Tibial artery (tissue), 4 donors: Measurements from ENCODE around the gene CD207.

Experiments
- DNase-seq, 2 donors: peaks; one replicate each; pipeline ENCODE4 v3.0.0-alpha.2; 2019
- H3K27ac ChIP-seq, 2 donors: fragments of 200-600 bp; sonication (generic) in 1 of 2; 1 replicate in 1 of 2; 2 replicates in 1 of 2; pipeline ENCODE4 v1.5.1; 2018 to 2019; ENCODE audit warnings: mild to moderate bottlenecking in 1 of 2
- H3K27me3 ChIP-seq, 2 donors: fragments of 200-600 bp; sonication (generic) in 1 of 2; one replicate each; pipeline versions ENCODE4 v1.5.1 to v1.6.0; 2016 to 2019
- H3K36me3 ChIP-seq, 3 donors: fragments of 200-600 bp; sonication (generic) in 2 of 3; one replicate each; pipeline ENCODE4 v1.5.1; 2016 to 2019; ENCODE audit warnings: mild to moderate bottlenecking in 2 of 3
- H3K4me1 ChIP-seq, 4 donors: fragments of 200-600 bp; sonication (generic) in 2 of 4; 1 replicate in 3 of 4; 2 replicates in 1 of 4; pipeline ENCODE4 v1.5.1; 2016 to 2019
- H3K4me3 ChIP-seq, 2 donors: fragments of 200-600 bp; sonication (generic) in 1 of 2; 1 replicate in 1 of 2; 2 replicates in 1 of 2; pipeline ENCODE4 v1.5.1; 2018 to 2019; ENCODE audit warnings: mild to moderate bottlenecking in 2 of 2
- H3K9me3 ChIP-seq, 3 donors: fragments of 200-600 bp; sonication (generic) in 1 of 3; one replicate each; pipeline ENCODE4 v1.5.1; 2016 to 2019
- CTCF ChIP-seq, 2 experiments: fragments of 200-600 bp in 1 of 2; fragments of 450-650 bp in 1 of 2; IDR thresholded peaks; one replicate each; pipeline ENCODE4 v1.5.1; 2017 to 2019; ENCODE audit warnings: antibody characterized with exemption in 2 of 2, mild to moderate bottlenecking in 1 of 2, moderate library complexity in 1 of 2
- intact Hi-C: fragments of 100-400 bp; cut with DNase I; formaldehyde crosslinking; loops from one replicate; pipeline ENCODE4 v1.15.0; 2023; ENCODE audit warnings: low total_unique reads

The CD207 gene

GRCh38 chr2:70828914-70829824 lies 6.4 kb downstream of the CD207 start:
- H3K4me3 ChIP-seq = no peak overlapping the region
- H3K9me3 ChIP-seq = no peaks in the 10 kb centered on the region
- H3K27ac ChIP-seq = no peak overlapping the region
- intact Hi-C loops = no loop called here
- H3K27me3 ChIP-seq = no peaks in the 10 kb centered on the region
- peaks cover 0 to 11% (median 2%) of the 10 kb centered on the region in 4 donors for H3K4me1 ChIP-seq
- no peak for TF ChIP-seq CTCF (IDR thresholded peaks at IDR 0.05)
- H3K36me3 ChIP-seq = no peaks in the 10 kb centered on the region
- DNase-seq = peak in 1 of 2 donors; percentile 57

GRCh38 chr2:70828115-70828514 lies 7.5 kb downstream of the CD207 start:
- Histone ChIP-seq H3K4me3 (no peak overlapping the region), H3K27ac (no peak overlapping the region)
- intact Hi-C loops = no loop called here

GRCh38 chr2:70827388-70827787 lies 8.2 kb downstream of the CD207 start:
- no peak overlapping the region for H3K4me3 ChIP-seq
- no peak for DNase-seq
- no peaks in the 10 kb centered on the region for H3K36me3 ChIP-seq
- H3K9me3 ChIP-seq = no peaks in the 10 kb centered on the region
- peaks cover 0 to 11% (median 2%) of the 10 kb centered on the region in 4 donors for H3K4me1 ChIP-seq
- H3K27ac ChIP-seq = no peak overlapping the region
- no peaks in the 10 kb centered on the region for H3K27me3 ChIP-seq
- TF ChIP-seq CTCF (IDR thresholded peaks at IDR 0.05) = no peak
- intact Hi-C loops = no loop called here

More at GRCh38 chr2:70828115-70828514, 7.5 kb downstream of the CD207 start:
- Histone ChIP-seq H3K9me3 (no peaks in the 10 kb centered on the region), H3K4me1 (peaks cover 0 to 11% (median 2%) of the 10 kb centered on the region in 4 donors), H3K36me3 (no peaks in the 10 kb centered on the region), H3K27me3 (no peaks in the 10 kb centered on the region)
- no peak for TF ChIP-seq CTCF (IDR thresholded peaks at IDR 0.05)
- DNase-seq = no peak

GRCh38 chr2:70826696-70827350 lies 8.8 kb downstream of the CD207 start:
- no peak for TF ChIP-seq CTCF (IDR thresholded peaks at IDR 0.05)
- H3K27me3 ChIP-seq = no peaks in the 10 kb centered on the region
- H3K36me3 ChIP-seq = no peaks in the 10 kb centered on the region
- no peak overlapping the region for H3K4me3 ChIP-seq
- H3K9me3 ChIP-seq = no peaks in the 10 kb centered on the region
- no peak for DNase-seq
- no peak overlapping the region for H3K27ac ChIP-seq
- H3K4me1 ChIP-seq = peaks cover 0 to 11% (median 2%) of the 10 kb centered on the region in 4 donors
- intact Hi-C loops = no loop called here

GRCh38 chr2:70823249-70823648 lies 12.4 kb downstream of the CD207 start:
- DNase-seq = no peak
- TF ChIP-seq CTCF (IDR thresholded peaks at IDR 0.05) = no peak
- Histone ChIP-seq H3K4me3 (no peak overlapping the region), H3K36me3 (no peaks in the 10 kb centered on the region), H3K27me3 (peaks cover 0 to 18% of the 10 kb centered on the region in 2 donors), H3K4me1 (no peaks in the 10 kb centered on the region), H3K27ac (no peak overlapping the region), H3K9me3 (no peaks in the 10 kb centered on the region)
- intact Hi-C loops = no loop called here
